Activated CD8-positive, alpha-beta memory T cell treated with anti-CD3 and anti-CD28 coated beads, Interleukin-2, amount 10 ng/mL, durations not matched to agents 7 days and 5 days (primary cell): ENCODE measurements around the gene GABRG3. TPM values are rescaled to one million over a fixed set of nuclear protein-coding genes. Genes with fewer than 3 reads are reported as not detected.

Experiments
- ATAC-seq: fragments of 150-1000 bp; cut with Tn5 transposase; one replicate; pipeline ENCODE4 v1.10.0; 2021; ENCODE audit warnings: moderate library complexity
- CTCF ChIA-PET: fragments of 350-600 bp; sonication (Branson Sonifier 250); formaldehyde crosslinking; loops from one replicate; lab custom pipeline; 2021; ENCODE audit warnings: antibody characterized with exemption; lab: Charles Lee
- DNase-seq: peaks from one replicate; pipeline ENCODE4 v3.0.0-alpha.2; 2020
- H3K27ac Mint-ChIP-seq: one replicate; pipeline ENCODE4 v1.8.0; 2021; ENCODE audit warnings: mild to moderate bottlenecking, mixed read lengths
- H3K27me3 Mint-ChIP-seq: one replicate; pipeline ENCODE4 v1.8.0; 2021; ENCODE audit warnings: mixed read lengths
- H3K36me3 Mint-ChIP-seq: one replicate; pipeline ENCODE4 v1.8.0; 2021; ENCODE audit warnings: mild to moderate bottlenecking, mixed read lengths
- H3K4me1 Mint-ChIP-seq: one replicate; pipeline ENCODE4 v1.8.0; 2021; ENCODE audit warnings: mixed read lengths
- H3K4me3 Mint-ChIP-seq: one replicate; pipeline ENCODE4 v1.8.0; 2021; ENCODE audit warnings: mild to moderate bottlenecking, moderate library complexity, mixed read lengths
- H3K9me3 Mint-ChIP-seq: one replicate; pipeline ENCODE4 v1.8.0; 2022; ENCODE audit warnings: low read depth, mixed read lengths
- total RNA-seq, 2 experiments: library from RNA; stranded (reverse); gene quantifications; one replicate each; pipeline ENCODE4 v1.2.3, GENCODE V29; 2021

The GABRG3 gene
- total RNA-seq, 2 experiments from 2014 or later, result not detected

GRCh38 chr15:27464941-27465612 is 494.1 kb downstream of the GABRG3 start:
- H3K27ac Mint-ChIP-seq, result no peak overlapping the region
- no peaks in the 10 kb centered on the region for H3K27me3 Mint-ChIP-seq
- no peak for ATAC-seq
- DNase-seq, result no peak
- no peaks in the 10 kb centered on the region for H3K4me1 Mint-ChIP-seq
- CTCF ChIA-PET, result no interaction called here
- no peaks in the 10 kb centered on the region for H3K36me3 Mint-ChIP-seq
- no peak overlapping the region for H3K4me3 Mint-ChIP-seq
- H3K9me3 Mint-ChIP-seq, result peaks cover 10% of the 10 kb centered on the region

GRCh38 chr15:27466758-27467157 is 495.8 kb downstream of the GABRG3 start:
- ATAC-seq (no peak), DNase-seq (no peak)
- Mint-ChIP-seq H3K36me3 (no peaks in the 10 kb centered on the region), H3K27ac (no peak overlapping the region), H3K27me3 (no peaks in the 10 kb centered on the region), H3K4me3 (no peak overlapping the region), H3K9me3 (peaks cover 2% of the 10 kb centered on the region), H3K4me1 (no peaks in the 10 kb centered on the region)
- CTCF ChIA-PET, result no interaction called here

- CTCF ChIA-PET, result no interaction called here
- no peak overlapping the region for H3K27ac Mint-ChIP-seq
Observed at GRCh38 chr15:27468151-27468591, 497.2 kb downstream of the GABRG3 start.

GRCh38 chr15:27473845-27474244 is 502.9 kb downstream of the GABRG3 start:
- Mint-ChIP-seq H3K27me3 (no peaks in the 10 kb centered on the region), H3K9me3 (peaks cover 3% of the 10 kb centered on the region), H3K27ac (no peak overlapping the region), H3K4me3 (no peak overlapping the region), H3K36me3 (no peaks in the 10 kb centered on the region), H3K4me1 (no peaks in the 10 kb centered on the region)
- CTCF ChIA-PET, result no interaction called here
- DNase-seq, result no peak
- no peak for ATAC-seq

More at GRCh38 chr15:27468151-27468591, 497.2 kb downstream of the GABRG3 start:
- Mint-ChIP-seq H3K4me1 (no peaks in the 10 kb centered on the region), H3K27me3 (no peaks in the 10 kb centered on the region), H3K4me3 (no peak overlapping the region), H3K9me3 (peaks cover 2% of the 10 kb centered on the region), H3K36me3 (no peaks in the 10 kb centered on the region)
- no peak for DNase-seq
- no peak for ATAC-seq

DNA sequence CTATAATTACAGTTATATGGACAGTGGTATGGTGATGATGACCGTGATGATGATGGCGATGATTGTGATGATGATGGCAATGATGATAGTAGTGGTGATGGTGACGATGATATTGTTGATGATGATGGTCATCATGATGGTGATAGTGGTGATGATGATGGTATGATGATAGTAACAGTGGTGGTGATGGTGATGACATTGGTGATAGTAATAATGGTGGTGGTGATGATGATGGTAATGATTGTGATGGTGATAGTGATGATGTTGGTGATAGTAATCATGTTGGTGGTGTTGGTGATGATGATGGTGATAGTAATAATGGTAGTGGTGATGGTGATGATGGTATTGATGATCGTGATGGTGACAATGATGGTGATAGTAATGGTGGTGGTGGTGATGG is 504.4 kb downstream of the GABRG3 start:
- Mint-ChIP-seq H3K36me3 (no peaks in the 10 kb centered on the region), H3K4me1 (no peaks in the 10 kb centered on the region), H3K9me3 (peaks cover 8% of the 10 kb centered on the region), H3K4me3 (no peak overlapping the region), H3K27ac (no peak overlapping the region), H3K27me3 (no peaks in the 10 kb centered on the region)
- ATAC-seq (no peak), DNase-seq (no peak)
- CTCF ChIA-PET, result no interaction called here

- Mint-ChIP-seq H3K9me3 (peaks cover 12% of the 10 kb centered on the region), H3K4me3 (no peak overlapping the region), H3K27ac (no peak overlapping the region), H3K36me3 (no peaks in the 10 kb centered on the region), H3K4me1 (no peaks in the 10 kb centered on the region), H3K27me3 (no peaks in the 10 kb centered on the region)
- CTCF ChIA-PET, result no interaction called here
- DNase-seq (no peak), ATAC-seq (no peak)
Observed at GRCh38 chr15:27479296-27480140, 508.5 kb downstream of the GABRG3 start.

GRCh38 chr15:27480141-27480530 is 509.2 kb downstream of the GABRG3 start:
- DNase-seq, result no peak
- no peak overlapping the region for H3K4me3 Mint-ChIP-seq
- H3K36me3 Mint-ChIP-seq, result no peaks in the 10 kb centered on the region
- CTCF ChIA-PET, result no interaction called here
- H3K9me3 Mint-ChIP-seq, result peaks cover 13% of the 10 kb centered on the region
- no peaks in the 10 kb centered on the region for H3K27me3 Mint-ChIP-seq
- ATAC-seq, result no peak
- no peaks in the 10 kb centered on the region for H3K4me1 Mint-ChIP-seq
- H3K27ac Mint-ChIP-seq, result no peak overlapping the region

- CTCF ChIA-PET, result no interaction called here
- Mint-ChIP-seq H3K9me3 (peaks cover 13% of the 10 kb centered on the region), H3K27me3 (no peaks in the 10 kb centered on the region), H3K4me1 (no peaks in the 10 kb centered on the region), H3K36me3 (no peaks in the 10 kb centered on the region), H3K27ac (no peak overlapping the region), H3K4me3 (no peak overlapping the region)
- no peak for ATAC-seq
- DNase-seq, result no peak
Observed at GRCh38 chr15:27480642-27481041, 509.7 kb downstream of the GABRG3 start.

DNA sequence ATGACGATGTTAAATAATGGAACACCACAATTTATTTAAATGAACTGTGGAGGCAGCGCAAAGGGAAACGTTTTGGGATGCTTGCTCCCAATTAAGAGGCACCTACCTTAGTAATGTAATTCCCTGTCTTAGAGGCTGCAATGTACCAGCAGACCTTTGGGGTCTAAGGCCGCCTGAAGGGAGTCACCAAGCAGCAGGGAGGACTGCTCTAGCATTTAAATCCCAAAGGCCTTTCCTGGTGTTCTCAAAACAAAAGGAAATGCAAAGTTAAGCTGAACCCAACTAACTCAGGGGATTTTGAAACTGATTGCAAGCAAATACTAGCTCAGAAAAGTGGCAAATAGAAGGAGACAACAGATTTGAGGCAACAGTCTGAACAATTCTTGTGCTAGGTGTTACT is 510.8 kb downstream of the GABRG3 start:
- CTCF ChIA-PET, result no interaction called here
- no peak overlapping the region for H3K4me3 Mint-ChIP-seq
- H3K4me1 Mint-ChIP-seq, result no peaks in the 10 kb centered on the region
- ATAC-seq, result no peak
- no peaks in the 10 kb centered on the region for H3K27me3 Mint-ChIP-seq
- H3K9me3 Mint-ChIP-seq, result peaks cover 13% of the 10 kb centered on the region
- no peaks in the 10 kb centered on the region for H3K36me3 Mint-ChIP-seq
- H3K27ac Mint-ChIP-seq, result no peak overlapping the region
- DNase-seq, result no peak

GRCh38 chr15:27482287-27482686 is 511.3 kb downstream of the GABRG3 start:
- ATAC-seq (no peak), DNase-seq (no peak)
- H3K27me3 Mint-ChIP-seq, result no peaks in the 10 kb centered on the region
- H3K4me1 Mint-ChIP-seq, result no peaks in the 10 kb centered on the region
- CTCF ChIA-PET, result no interaction called here
- H3K9me3 Mint-ChIP-seq, result peaks cover 13% of the 10 kb centered on the region
- H3K27ac Mint-ChIP-seq, result no peak overlapping the region
- H3K36me3 Mint-ChIP-seq, result no peaks in the 10 kb centered on the region
- no peak overlapping the region for H3K4me3 Mint-ChIP-seq

GRCh38 chr15:27483124-27483523 is 512.1 kb downstream of the GABRG3 start:
- ATAC-seq, result no peak
- Mint-ChIP-seq H3K4me3 (no peak overlapping the region), H3K9me3 (peaks cover 12% of the 10 kb centered on the region), H3K27me3 (no peaks in the 10 kb centered on the region), H3K4me1 (no peaks in the 10 kb centered on the region), H3K36me3 (no peaks in the 10 kb centered on the region), H3K27ac (no peak overlapping the region)
- CTCF ChIA-PET, result no interaction called here
- no peak for DNase-seq

DNA sequence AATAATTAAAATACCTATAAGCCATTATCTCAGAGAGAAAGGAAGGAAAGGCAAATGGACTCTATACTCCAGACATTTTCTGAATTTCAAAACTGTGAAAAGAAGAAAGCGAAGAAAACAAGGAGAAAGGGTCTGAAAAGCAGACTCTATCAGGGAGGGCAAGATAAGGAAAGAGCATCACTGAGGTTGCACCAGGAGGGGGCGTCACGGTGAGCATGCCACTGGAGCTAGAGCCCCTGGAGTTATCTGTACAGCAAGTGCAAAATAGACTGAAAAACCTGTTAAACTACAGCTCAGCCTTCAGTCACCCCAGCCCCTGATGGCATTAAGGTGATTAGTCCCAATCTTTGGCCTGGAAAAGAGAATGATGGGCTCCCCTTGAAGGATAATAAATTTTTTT is 514.3 kb downstream of the GABRG3 start:
- Mint-ChIP-seq H3K27ac (no peak overlapping the region), H3K4me1 (no peaks in the 10 kb centered on the region), H3K36me3 (no peaks in the 10 kb centered on the region), H3K27me3 (no peaks in the 10 kb centered on the region), H3K4me3 (no peak overlapping the region), H3K9me3 (peaks cover 6% of the 10 kb centered on the region)
- DNase-seq (no peak), ATAC-seq (no peak)
- CTCF ChIA-PET, result no interaction called here

DNA sequence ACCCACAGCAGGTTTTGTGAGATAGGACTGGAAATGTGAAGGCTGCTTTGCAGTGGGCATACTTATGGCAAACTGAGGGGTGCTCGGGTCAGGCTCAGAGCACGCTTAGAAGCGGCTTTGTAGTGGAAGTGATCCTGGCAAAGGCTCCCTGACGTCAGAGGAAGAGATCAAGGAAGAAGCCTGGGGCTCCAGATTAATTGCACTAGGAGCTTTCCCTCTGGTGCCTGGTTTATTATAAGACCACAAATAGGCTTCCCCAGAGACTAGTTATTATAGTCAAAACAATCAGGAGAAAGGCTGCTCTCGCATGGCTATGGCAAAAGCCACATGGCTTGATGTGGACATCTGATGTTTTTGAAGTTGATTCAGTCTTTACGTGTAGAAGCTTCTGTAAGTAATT is 515.1 kb downstream of the GABRG3 start:
- H3K4me1 Mint-ChIP-seq, result no peaks in the 10 kb centered on the region
- CTCF ChIA-PET, result no interaction called here
- no peaks in the 10 kb centered on the region for H3K27me3 Mint-ChIP-seq
- no peak overlapping the region for H3K4me3 Mint-ChIP-seq
- no peaks in the 10 kb centered on the region for H3K36me3 Mint-ChIP-seq
- peaks cover 2% of the 10 kb centered on the region for H3K9me3 Mint-ChIP-seq
- no peak for ATAC-seq
- no peak for DNase-seq
- no peak overlapping the region for H3K27ac Mint-ChIP-seq
